Left ventricle myocardium superior (tissue), 1 donor: Measurements from ENCODE around the gene DGKI. TPM values are rescaled to one million over a fixed set of nuclear protein-coding genes. Genes with fewer than 3 reads are reported as not detected.

Experiments used
- ATAC-seq: fragments of 200-7000 bp; cut with Tn5 transposase; one replicate; pipeline ENCODE4 v1.9.1; 2020; ENCODE audit warnings: mild to moderate bottlenecking, moderate library complexity
- DNase-seq: peaks from one replicate; pipeline ENCODE4 v3.0.0-alpha.2; 2020
- intact Hi-C: fragments of 100-400 bp; cut with micrococcal nuclease; formaldehyde crosslinking; loops from one replicate; pipeline ENCODE4 v1.11.0; 2022
- total RNA-seq: library from RNA; stranded (reverse); fragmentation: NEBNext Ultra II Directional; extraction: Animal tissue kit (Norgen Biotek cat#: 25700); gene quantifications from one replicate; pipeline ENCODE4 v1.2.1, GENCODE V29; 2021
- donor health status: DM: no; HTN: yes; CAD: no; lungs with severe emphysema.

DGKI gene
- total RNA-seq, 1 donor from 2014 or later: 0.47 TPM

DNA sequence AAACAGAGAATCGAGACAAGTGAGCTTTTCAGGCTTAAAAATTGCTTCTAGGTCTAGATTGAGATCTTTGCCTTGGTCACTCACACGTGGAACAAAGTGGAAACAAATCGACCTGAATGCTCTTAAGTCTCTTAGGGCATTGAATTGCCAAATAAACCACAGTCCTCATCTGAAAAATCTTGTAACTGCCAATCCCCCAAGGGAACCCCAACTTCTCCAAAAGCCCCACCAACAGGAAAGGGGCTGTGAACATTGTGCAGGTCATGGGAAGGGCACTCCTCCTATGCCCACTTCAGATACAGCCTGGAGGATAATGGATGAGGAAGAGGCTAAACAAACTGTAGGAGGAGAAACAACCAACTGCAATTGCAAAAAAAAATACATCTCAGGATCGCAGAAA is 91.3 kb downstream of the DGKI start:
- ATAC-seq: no peak
- intact Hi-C loops: no loop called here
- DNase-seq: no peak

DNA sequence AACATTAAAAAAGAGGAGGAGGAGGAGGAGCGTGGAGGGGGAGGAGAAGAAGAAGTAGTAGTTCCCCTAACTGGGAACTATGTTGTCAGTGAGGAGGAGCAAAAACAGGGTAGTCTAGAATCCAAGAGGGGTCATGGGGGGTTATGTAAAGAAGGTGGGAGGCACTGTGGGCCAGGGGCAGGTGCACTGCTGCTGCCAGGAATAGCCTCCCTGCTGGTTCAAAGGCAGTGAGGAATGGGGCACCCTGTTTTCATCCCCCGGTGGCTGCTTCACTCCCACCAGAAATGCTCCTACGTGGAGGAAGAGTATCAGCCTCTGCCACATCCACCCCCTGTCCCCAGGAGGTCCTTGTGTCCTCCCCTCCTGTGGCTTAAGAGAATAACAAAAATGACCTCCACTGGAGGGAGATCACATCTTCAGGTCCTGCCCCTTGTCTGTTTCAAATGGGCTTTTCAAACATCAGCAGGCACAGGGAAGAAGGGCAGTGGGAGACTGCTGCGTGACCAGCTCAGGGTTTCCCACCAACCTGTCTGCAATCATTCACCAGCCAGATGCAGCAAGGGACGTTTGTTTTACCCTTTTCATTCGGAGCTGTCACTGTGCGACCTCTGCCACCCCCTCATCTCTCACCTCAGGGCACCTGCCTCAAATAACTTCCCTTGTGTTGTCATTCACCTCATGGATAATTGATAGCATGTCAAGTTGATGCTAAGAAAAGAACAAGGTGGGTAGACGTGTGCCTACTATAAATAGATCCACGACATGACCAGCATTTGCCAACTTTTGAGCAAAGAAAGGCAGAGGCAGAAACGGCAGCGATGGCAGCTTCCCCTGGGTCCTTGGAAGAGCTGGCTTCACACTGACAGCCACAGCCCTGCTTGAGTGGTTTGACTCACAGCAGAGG is 92.6 kb downstream of the DGKI start:
- peak; percentile 68 for ATAC-seq
- intact Hi-C loops: no loop called here

DNA sequence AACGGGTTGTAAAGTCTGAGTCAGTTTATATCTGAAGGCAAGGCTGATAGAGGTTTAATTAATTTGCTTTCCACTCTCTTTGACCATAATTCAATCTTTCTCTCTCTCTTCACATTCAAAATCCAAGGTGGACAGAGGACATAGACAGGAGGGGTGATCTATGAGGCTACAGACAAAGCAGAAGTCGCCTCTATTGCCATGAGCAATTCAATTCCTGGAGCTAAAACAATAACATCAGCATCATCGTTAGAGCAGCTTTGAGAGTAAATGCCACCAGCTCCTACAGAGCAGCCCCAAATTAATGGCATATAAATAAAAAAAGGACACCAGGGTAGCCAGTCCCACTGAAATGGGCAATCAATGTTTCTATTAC is 93.2 kb downstream of the DGKI start:
- ATAC-seq (no peak), DNase-seq (no peak)
- intact Hi-C loops: no loop called here

More for the DNA sequence above, 92.6 kb downstream of the DGKI start:
- DNase-seq: no peak

DNA sequence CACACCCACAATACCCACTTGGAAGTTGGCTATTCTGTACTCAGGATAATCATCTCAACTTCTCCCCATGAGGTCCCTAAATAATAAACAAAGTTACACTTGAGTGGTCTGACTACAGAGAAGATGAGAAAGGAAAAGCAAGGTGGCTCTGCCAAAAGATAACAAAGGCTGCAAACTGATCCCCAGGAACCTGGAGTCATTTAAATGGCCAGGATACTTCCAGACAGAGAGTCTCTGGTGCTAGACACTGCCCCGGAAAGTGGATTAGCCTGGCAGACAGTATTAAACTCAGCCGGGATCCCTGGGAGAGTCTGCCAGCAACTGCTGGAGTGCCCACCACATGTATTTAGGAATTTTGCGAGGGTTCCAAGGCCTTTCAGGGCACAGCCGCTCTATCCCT is 93.7 kb downstream of the DGKI start:
- intact Hi-C loops: no loop called here
- DNase-seq (no peak), ATAC-seq (no peak)

DNA sequence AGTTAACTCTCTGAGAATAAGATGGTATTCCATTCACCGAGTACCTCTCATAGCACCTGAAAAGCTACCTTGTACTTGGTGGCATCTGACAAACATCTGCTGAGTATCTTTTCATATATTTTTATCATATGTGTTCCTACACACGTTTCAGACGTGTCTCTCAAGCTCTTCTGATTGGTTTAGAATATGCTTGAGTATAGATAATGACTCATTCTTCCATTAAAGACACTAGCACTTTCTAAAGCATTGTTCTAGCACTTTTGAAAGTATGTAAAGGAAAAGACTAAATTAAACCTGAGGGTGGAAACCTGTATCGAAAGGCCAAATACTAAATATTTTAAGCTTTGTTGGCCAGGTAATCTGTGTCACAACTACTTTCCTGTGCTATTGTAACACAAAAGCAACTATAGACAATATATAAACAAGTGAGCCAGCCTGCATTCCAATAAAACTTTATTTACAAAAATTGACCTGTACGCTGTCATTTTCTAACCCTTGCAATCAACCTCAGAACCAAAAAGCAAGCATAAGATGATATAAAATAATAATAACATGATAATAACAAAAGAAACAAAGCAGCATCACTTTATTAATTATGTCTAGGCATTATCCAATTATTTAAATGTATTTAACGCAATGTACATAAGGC is 95.3 kb downstream of the DGKI start:
- intact Hi-C loops: no loop called here
- ATAC-seq: no peak
- DNase-seq: no peak

DNA sequence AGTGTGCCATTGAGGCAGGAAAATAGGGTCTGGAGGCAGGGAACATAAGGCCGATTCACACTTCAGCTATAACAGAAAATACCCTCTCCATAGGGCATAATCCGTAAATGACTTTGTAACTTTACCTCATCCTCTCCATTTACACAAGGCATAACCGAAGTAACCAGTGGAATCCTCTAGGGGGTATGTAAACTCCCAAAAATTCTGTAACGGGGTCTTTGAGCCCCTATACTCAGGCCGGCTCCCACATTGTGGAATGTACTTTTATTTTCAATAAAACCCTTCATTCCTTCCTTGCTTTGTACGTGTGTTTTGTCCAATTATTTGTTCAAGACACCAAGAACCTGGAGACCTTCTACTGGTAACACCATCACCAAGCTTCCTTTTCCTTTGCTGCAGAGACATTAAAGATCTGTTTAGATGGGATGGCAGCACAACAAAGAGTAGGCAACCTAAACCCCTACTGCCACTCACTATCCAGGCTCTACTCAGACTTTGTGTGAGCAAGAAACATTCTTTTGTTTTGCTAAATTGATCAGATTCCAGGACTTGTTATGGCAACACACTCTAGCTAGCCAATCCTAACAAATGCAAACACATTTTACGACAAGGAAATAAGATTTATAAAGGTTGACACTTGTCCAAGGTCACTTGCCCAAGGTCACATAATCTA is 99.3 kb downstream of the DGKI start:
- DNase-seq (no peak), ATAC-seq (no peak)
- intact Hi-C loops: no loop called here

DNA sequence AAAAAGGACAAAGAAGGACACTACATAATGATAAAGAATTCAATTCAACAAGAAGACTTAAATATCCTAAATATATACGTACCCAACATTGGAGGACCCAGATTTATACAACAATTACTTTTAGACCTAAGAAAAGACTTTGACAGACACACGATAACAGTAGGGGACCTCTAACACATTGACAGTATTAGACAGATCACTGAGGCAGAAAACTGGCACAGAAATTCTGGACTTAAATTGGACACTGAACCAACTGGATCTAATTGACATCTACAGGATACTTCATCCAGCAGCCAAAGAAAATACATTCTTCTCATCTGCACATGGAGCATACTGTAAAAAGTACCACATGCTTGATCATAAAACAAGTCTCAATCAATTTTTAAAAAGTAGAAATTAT is 103.8 kb downstream of the DGKI start:
- ATAC-seq (no peak), DNase-seq (no peak)
- intact Hi-C loops: no loop called here

DNA sequence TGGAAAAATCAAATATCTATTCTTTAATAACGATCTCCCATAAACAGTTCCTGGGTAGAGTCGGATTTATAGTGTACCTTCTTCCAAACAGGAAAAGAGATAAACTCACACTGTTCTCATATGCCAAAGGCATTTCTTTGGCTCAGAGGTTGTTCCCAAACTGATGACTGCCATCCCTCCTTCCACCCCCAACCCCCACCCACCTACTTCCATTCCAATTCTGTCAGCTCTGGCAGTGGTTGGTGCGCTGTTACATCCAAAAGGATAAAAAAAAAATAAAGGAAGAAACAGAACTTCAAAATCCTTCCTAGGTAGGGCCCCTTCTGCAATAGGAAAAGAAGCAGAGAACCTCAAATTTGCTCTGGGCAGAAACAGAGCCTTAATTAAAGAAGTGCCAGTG is 104.7 kb downstream of the DGKI start:
- DNase-seq (no peak), ATAC-seq (no peak)
- intact Hi-C loops: no loop called here

DNA sequence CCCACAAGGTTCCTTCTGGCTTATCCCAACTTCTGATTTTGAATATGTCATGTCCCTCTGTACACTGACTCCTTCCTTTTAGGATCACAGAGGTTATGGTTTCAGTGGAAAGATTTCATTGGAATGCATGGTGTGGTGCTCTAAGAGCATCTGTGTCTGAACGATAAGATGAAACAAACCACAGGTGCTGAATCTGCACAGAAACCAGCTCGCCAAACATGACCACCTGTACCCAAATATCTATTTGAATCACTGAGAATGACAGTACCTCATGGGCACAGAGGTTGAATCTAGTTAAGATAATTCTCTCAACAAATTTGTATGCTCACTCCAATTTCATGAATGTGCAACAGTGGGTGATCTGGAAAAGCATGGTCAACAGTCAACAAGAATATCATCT is 105.3 kb downstream of the DGKI start:
- DNase-seq (no peak), ATAC-seq (no peak)
- intact Hi-C loops: no loop called here

DNA sequence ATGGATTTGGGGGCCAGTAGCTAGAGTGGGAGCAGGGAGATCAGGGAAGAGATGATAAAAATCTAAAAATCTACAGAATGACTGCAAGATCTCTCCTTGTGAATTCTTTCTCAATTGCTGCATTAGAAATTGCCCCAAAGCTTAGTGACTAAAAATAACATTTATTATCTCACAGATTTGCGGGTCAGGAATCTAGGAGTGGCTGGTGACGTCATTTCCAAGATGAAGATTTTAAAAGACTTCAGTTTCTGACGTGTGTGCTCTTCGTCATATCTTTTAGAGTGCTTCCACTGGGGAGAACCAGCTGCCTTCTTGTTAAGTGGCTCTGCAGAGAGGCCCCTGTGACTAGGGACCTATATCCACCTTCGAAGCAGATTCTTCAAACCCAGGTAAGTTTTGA is 112.6 kb downstream of the DGKI start:
- intact Hi-C loops: no loop called here
- DNase-seq: no peak
- no peak for ATAC-seq

DNA sequence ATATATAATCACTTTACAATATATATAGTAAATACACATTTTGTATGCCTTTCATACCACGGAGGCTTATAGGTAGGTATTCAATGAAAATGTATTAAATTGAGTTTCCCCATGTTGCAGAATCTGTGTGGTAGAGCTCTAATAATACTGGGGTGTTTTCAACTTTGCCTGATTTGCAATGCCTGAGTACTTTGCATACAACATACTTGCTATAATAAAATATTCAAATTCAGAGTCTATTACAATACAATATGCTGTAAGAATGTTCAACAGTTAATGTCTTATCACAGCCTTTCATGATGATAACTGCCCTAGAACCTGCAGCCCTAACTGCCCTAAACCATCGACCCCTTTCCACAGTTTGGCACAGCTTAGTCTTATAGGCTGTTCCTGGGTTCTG is 114.6 kb downstream of the DGKI start:
- intact Hi-C loops: no loop called here
- no peak for DNase-seq
- ATAC-seq: no peak

DNA sequence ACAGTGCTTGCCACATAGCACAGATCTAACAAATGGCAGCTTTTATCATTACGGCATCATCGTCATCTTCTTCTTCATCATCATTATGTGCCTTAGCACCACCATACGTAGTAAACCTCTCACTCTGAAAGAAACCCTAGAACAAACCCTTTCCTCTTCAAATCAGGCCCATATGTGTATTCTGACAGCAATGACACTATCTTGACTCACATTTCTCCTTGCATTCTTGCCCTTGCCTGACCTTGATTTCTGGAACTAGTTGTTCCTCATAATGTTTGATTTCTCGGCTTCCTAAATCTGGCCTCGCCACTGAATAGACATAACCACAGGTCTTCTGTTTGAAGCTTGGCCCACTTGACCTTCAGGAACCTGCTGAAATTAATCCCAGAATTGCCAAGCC is 115.3 kb downstream of the DGKI start:
- no peak for ATAC-seq
- DNase-seq: no peak
- intact Hi-C loops: no loop called here

DNA sequence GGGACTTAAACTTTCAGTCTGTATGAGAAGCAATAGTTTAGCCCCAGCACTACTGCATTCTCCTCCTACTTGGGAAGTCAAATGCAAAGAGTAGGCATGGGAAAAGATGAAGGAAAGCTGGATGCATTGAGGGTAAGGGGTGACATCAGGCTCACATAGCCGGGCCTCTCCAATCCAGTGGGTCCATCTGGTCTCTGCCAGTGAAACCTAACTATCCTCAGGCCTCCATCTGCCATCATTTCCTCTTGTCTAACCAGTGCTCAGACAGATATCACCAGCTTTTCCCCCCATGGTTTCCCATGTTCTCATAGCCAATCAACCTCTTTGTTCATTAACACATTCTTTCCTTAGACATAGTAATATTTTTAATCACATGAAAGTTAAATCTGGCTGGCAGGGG is 118.3 kb downstream of the DGKI start:
- intact Hi-C loops: no loop called here

DNA sequence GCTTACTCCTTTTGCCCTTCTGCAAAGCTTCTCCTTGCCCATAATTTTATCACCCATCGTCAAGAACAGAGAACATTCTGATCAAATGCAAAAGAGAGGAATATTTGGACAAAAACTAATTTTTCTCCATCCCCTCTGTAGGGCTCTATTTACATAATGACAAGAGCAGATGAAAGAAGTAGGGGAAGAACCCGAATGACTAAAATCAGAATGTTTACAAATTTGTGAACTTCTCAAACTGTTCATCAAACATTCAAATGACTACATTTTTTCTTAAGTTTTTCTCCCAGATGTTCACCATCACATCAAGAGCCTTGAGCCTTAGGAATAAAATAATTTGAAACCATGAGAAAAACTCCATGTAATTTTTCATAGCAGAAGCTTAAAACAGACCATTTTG is 119.4 kb downstream of the DGKI start:
- ATAC-seq (no peak), DNase-seq (no peak)
- intact Hi-C loops: no loop called here

More for the DNA sequence above, 118.3 kb downstream of the DGKI start:
- no peak for ATAC-seq
- no peak for DNase-seq

DNA sequence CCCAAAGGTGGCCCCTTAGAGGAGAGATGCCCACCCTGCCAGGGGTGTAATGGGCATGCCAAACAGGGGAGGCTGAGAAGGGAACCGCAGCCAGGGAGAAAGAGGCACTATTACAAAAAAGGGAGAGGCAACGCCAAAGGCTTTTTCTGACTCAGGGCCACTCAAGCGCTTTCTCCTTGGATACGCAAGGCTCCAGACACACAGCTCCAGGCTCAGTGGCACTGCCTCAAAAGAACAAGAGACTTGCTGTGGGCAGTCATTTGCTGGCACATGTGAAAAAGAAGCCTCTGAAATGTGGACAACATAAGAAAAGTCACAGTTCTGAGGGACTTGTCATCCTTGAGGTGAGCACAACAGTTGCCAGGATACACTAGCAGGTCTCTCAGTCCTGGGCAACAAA is 128.4 kb downstream of the DGKI start:
- ATAC-seq (no peak), DNase-seq (no peak)
- intact Hi-C loops: no loop called here

DNA sequence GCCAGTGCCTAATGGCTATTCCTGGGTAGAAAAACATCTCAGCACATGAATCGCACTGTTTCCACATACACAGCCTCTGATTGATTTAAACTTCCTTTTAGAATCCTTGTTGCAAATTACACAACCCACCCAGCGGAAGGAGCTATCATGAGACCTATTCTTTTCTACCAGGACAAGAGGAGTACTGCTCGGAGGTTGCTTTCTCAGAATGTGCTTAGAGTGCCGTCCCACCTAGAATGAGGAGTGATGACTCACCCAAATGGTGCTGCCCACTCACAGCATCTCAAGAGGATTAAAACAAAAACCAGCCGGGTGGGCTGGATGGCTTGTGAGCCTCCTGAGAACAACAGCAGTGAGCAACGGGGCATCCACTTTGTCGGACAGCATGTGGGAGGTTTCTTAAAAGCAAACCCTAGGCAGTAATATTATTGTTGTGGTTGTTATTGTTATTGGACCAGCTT is 128.9 kb downstream of the DGKI start:
- ATAC-seq (peak; percentile 20), DNase-seq (no peak)
- intact Hi-C loops: no loop called here

DNA sequence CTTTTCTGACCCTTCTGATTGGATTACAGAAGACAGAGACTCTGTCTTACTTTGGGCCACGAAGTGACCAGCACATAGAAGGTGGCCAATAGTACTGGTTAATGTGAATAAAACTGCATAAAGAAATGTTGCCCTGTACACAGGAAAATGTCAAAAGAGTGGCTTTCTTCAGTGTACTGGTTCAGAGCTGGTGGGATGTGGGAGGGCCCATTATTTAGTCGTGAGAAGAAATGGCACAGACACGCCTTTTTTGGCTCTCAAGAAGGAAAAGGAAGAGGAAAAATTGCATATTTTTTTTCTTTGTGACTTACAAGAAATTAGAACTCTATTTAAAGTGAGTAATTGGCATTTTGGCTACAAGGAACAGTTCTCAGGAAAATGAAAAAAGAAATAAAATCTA is 129.7 kb downstream of the DGKI start:
- ATAC-seq (no peak), DNase-seq (no peak)
- intact Hi-C loops: no loop called here

DNA sequence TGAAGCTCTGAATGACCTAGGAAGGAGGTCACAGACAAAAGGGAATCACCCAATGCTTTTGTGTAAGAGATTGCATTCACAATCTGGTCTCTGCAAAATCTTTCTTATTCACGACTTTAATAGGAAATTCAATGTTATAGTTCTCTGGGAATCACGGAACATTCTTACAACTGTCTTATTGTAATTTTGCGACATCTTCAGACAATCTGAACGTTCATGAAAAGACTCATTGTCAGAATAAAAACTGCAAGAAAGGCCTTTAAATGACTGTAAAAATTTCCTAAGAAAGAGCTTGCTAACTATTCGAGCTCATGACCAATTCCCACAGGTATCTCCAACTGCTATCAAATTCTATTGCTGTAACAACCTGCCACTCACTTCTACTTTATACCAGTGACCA is 130.7 kb downstream of the DGKI start:
- intact Hi-C loops: no loop called here
- ATAC-seq (no peak), DNase-seq (no peak)

DNA sequence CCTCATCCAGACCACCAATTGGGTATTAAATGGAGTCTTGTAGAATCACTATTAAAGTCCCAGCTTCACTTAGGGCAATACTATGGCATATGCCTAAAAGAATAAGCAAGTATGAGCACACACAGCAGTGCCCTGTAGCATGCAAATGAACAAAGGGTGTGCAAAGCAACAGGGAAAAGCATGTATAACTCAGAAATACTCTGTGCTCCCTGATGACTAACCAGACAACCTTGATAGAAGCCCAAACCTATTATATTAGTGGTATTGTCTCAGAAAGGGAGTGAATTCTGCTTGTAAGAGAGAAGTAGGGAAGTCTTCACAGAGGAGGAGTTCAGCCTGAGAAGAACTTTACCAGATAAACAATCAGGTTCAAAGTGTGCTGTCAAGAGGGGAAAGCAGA is 131.2 kb downstream of the DGKI start:
- intact Hi-C loops: no loop called here
- no peak for ATAC-seq
- DNase-seq: no peak

DNA sequence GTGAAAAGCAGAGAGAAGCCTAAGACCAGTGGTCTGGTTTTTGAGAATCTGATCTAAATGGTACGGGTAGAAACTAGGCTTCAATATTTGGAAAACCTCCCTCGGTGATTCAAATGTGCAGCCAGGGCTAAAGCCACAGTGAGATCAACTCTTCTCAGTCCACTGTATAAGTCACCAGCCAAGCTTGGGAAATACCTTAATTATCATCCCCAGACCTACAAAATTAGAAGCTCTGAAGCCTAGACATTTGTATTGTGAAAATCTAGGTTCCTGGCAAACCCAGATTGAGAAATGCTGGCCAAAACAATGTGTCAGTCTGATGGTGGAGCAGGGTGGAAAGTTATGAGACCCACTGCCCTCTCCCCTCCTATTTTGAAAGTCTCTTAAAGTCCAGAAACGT is 131.7 kb downstream of the DGKI start:
- no peak for DNase-seq
- no peak for ATAC-seq
- intact Hi-C loops: no loop called here
